ENCODE results near the gene ARHGAP5. TPM values are rescaled to one million over a fixed set of nuclear protein-coding genes. Genes with fewer than 3 reads are reported as not detected.
"Not testable (repeated sequence)": the region's sequence is repeated elsewhere in the genome, so short reads cannot be mapped to it uniquely, and the experiment has no call there.

The ARHGAP5 gene
- total RNA-seq, 1 donor from 2014 or later = 103 TPM

- DNase-seq (ENCODE audit: low spot score) = no peak
These were observed 33.4 kb downstream of the ARHGAP5 start for GRCh38 chr14:32110548-32110896.

- no peak for DNase-seq (ENCODE audit: low spot score)
These were observed 44.4 kb downstream of the ARHGAP5 start for GRCh38 chr14:32121536-32121935.

DNA sequence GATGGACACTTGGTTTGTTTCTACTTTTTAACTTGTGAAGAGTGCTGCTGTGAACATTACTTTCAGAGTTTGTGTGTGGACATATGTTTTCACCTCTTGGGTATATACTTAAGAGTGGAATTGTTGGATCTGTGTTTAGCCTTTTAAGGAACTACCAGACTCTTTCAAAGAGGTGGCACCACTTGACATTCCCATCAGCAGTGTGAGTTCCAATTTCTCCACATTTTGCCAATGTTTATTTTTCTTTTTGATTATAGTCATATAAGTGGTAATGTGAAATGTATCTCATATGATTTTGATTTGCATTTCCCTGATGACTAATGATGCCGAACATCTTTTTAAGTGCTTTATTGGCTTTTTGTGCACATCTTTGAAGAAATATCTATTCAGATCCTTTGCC, 44.8 kb downstream of the ARHGAP5 start:
- no peak for DNase-seq (ENCODE audit: low spot score)

DNA sequence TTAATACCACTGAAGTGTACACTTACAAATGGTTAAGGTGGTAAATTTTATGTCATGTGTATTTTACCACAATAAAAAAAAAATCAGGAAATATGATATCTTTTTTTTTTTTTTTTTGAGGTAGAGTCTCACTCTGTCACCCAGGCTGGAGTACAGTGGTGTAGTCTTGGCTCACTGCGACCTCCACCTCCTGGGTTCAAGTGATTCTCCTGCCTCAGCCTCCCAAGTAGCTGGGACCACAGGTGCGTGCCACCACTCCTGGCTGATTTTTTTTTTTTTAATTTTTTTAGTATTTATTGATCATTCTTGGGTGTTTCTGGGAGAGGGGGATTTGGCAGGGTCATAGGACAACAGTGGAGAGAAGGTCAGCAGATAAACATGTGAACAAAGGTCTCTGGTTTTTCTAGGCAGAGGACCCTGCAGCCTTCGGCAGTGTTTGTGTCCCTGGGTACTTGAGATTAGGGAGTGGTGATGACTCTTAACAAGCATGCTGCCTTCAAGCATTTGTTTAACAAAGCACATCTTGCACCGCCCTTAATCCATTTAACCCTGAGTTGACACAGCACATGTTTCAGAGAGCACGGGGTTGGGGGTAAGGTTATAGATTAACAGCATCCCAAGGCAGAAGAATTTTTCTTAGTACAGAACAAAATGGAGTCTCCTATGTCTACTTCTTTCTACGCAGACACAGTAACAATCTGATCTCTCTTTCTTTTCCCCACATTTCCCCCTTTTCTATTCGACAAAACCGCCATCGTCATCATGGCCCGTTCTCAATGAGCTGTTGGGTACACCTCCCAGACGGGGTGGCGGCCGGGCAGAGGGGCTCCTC, 50.0 kb downstream of the ARHGAP5 start:
- DNase-seq (ENCODE audit: low spot score) = not testable (repeated sequence)

- DNase-seq (ENCODE audit: low spot score) = not testable (repeated sequence)
These were observed 50.9 kb downstream of the ARHGAP5 start for GRCh38 chr14:32127731-32128654.

DNA sequence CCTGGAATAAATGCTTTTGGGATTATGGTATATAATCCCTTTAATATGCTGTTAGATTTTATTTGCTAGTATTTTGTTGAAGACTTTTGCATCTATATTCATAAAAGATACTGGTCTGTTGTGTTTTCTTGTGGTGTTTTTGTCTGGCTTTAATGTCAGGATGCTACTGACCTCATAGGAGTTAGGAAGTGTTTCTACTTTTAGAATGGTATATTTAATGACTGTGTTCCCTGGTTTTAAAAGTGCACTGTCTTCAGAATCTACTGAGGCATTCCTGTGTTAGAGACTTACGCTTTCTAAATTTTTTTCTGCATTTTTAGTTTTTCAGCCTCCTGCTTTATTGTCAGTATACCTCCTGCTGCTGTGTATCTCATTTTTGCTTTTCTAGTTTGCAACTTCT, 51.6 kb downstream of the ARHGAP5 start:
- no peak for DNase-seq (ENCODE audit: low spot score)

DNA sequence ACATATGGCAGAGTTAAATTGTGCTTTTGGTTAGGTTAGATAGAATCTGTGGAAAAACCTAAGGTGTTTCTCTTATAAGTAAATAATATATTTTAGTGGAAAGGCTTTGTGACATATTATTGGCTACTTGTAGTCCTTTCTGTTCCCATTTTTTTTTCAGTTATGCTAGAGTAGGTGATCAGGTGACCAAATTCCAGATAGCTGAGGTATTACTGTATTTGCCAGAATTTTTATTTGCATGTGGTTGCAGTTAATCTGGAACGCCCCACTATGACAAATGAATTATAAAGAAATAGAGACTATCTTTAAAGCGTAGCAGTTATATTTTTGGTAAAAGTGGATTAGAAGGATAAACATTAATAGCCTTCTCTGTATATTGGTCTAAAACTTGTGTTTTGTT, 52.0 kb downstream of the ARHGAP5 start:
- no peak for DNase-seq (ENCODE audit: low spot score)

- not testable (repeated sequence) for DNase-seq (ENCODE audit: low spot score)
These were observed 54.6 kb downstream of the ARHGAP5 start for GRCh38 chr14:32131689-32132088.

DNA sequence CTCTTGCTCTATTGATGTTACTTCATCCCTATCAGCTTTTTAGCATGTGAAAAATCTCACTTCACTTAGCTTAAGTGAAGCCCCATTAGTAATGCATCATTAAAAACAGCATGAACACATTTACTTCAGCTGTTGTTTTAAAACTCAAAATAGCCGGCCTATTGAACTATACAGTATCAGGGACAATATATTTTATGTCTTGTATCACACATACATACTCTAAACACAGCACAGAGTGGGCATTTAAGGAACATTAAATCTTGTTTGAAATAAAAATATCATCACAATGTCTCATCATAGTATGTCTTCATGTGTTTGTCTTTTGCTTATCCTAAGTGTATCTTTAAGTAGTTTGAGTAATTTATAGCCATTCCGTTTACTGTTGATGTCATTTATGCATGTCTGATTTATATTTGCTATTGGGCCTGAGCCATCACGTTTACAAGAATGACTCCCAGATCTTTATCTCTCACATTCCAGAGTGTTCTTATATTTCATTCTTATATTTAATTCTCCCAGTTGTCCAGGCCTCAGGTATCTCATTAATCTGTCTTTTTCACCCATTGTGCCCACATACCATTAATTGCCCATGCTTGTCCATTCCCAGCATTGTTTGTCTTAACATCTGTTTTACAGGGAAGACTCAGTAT, 57.5 kb downstream of the ARHGAP5 start:
- no peak for DNase-seq (ENCODE audit: low spot score)

GRCh38 chr14:32136027-32136825, 59.1 kb downstream of the ARHGAP5 start:
- DNase-seq (ENCODE audit: low spot score) = no peak

- DNase-seq (ENCODE audit: low spot score) = no peak
These were observed 60.2 kb downstream of the ARHGAP5 start for GRCh38 chr14:32137313-32137712.

DNA sequence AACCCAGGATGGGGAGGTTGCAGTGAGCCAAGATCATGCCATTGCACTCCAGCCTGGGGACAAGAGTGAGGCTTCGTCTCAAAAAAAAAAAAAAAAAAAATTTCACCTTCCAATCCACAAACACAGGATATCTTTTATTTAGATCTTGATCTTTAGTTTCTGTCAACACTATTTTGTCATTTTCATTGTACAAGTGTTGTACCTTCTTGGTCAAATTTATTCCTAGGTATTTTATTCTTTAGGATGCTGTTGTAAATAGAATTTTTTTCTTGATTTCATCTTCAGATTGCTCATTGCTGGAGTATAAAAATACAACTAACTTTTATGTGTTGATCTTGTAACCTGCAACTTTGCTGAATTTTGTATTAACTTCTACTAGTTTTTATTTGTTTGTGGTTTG, 60.8 kb downstream of the ARHGAP5 start:
- DNase-seq (ENCODE audit: low spot score) = no peak

GRCh38 chr14:32142341-32142740, 65.2 kb downstream of the ARHGAP5 start:
- DNase-seq (ENCODE audit: low spot score) = no peak

DNA sequence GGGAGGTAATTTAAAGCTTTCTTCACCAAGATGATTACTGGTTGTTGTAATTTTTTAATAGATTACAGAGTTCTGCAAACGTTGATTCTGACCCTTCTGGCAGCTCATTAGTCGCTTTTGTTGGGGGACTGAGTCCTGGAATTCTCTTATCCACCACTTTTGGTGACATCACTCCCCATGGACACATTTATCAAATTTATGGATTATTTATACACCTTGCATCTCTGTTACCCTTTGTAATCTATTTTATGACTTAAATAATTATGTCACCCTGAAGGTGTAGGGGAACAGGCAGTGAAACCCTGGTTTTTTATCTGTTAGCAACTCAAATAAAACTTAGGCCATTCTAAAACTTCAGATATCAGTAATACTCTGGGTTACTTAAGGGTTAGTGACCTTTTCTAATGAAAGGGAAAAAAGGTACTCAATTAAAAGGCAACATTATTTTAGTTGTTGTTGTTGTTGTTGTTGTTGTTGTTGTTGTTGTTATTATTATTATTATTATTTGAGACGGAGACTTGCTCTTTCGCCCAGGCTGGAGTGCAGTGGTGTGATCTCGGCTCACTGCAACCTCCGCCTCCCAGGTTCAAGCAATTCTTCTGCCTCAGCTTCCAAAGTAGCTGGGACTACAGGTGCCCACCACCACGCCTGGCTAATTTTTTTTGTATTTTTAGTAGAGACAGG, 65.8 kb downstream of the ARHGAP5 start:
- DNase-seq (ENCODE audit: low spot score) = no peak

- no peak for DNase-seq (ENCODE audit: low spot score)
These were observed 73.3 kb downstream of the ARHGAP5 start for GRCh38 chr14:32150392-32150791.

DNA sequence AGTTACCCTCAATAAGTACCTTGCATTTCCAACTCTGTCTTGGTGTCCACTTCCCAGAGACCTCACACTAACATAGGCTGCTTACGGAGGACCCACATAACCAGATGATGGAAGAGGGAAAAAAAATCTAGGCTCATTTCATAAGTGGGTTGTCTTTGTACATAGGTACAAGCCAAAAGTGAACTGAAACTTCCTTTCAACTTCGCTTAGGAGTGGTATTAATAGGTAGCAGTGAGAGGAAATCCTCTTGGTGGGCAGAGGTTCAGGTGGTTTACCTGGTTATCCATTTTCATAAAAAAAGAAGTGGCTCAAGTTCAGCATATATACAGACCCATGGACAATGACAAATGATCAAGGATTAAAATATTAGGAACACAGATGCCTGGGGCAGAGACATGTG, 88.9 kb downstream of the ARHGAP5 start:
- DNase-seq (ENCODE audit: low spot score) = no peak

DNA sequence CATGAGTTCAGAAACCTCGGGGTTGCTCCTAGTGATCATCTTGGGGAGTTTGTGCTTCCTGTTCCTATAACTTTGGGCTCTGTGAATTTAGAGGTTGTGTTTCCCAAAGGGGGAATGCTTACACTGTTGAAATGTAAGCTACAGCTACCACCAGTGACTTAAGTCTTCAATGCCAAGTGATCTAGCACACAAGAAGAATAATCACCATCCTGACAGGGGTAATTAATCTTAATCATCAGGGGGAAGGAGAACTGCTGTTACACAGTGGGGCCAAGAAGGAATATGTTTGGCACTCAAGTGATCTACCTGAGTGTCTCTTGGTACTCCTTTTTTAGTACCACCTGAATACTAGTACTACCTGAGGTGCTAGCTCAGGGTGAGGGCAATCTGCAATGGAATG, 89.8 kb downstream of the ARHGAP5 start:
- no peak for DNase-seq (ENCODE audit: low spot score)

GRCh38 chr14:32167907-32168306, 90.8 kb downstream of the ARHGAP5 start:
- no peak for DNase-seq (ENCODE audit: low spot score)

DNA sequence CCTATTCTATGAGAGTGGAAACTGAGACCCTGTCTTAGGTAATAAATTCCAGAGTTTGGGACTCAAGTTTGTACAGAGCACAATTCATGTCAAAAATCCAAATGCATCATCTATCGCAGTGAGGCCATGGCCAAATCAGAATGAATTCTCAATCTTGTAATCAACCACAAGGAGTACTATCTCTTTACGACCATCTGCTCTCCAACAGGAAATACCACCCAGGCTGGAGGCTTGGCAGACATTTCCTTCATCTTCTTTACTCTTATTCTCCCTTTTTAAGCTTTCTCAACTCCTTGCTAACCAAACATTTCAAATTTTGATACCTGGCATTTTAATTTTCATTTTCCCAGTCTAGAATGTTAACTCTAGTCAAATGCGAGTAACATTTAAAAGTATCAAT, 92.1 kb downstream of the ARHGAP5 start:
- DNase-seq (ENCODE audit: low spot score) = no peak

DNA sequence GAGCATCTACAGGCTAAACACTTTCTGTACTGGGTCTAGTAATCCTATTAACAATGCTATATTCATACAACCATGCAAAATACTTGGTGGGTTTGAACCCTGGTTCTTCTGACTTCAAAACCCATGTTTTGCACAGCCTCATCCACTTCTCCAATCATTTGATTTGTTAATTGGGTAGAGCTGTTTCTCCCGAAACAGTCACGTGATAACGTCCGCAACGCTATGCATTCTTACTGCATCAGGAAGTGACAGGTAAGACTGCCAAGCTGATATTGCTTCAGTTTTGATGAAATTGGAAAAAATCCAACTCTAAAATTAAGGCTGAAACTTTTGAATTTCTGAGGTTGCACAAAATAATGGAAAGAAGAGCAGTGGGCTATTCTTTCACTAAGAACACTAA, 94.4 kb downstream of the ARHGAP5 start:
- DNase-seq (ENCODE audit: low spot score) = no peak

All from mesenteric fat pad (tissue), 1 donor.